IMR-90 (cell line): ENCODE data around the gene CLNS1A. TPM values are rescaled to one million over a fixed set of nuclear protein-coding genes. Genes with fewer than 3 reads are reported as not detected.
A peak's percentile ranks its signal among the peaks of the same experiment; 100 is the strongest.

Experiments used
- ATAC-seq: fragments of 200-7000 bp; cut with Tn5 transposase; 2 replicates; pipeline ENCODE4 v1.9.1; 2020; ENCODE audit warnings: low read depth, mild to moderate bottlenecking, moderate library complexity
- BruUV-seq: library from RNA; stranded (reverse); fragments of 400-500 nt; replicated peaks from 2 replicates; lab custom pipeline; 2021; lab: Mats Ljungman, UMichigan
- CTCF ChIA-PET: fragments of 300-600 bp; formaldehyde crosslinking; extraction: SDS; loops from one replicate; lab custom pipeline; 2021; ENCODE audit warnings: antibody characterized with exemption; lab: Yijun Ruan, JAX
- POLR2A ChIA-PET: fragments of 300-600 bp; sonication (Branson Sonifier 250); formaldehyde crosslinking; loops from one replicate; lab custom pipeline; 2022; ENCODE audit warnings: antibody characterized with exemption; ENCODE audit not compliant: unreplicated experiment; lab: Charles Lee
- DNase-seq: peaks from one replicate; pipeline ENCODE4 v3.0.0; 2013
- H2AFZ ChIP-seq: replicated peaks from 2 replicates; pipeline ENCODE3; 2013; ENCODE audit warnings: low read length, mild to moderate bottlenecking; ENCODE audit not compliant: poor library complexity
- H2AK5ac ChIP-seq: 2 replicates; pipeline ENCODE4 v1.6.1; 2013; ENCODE audit warnings: low read depth, low read length, inconsistent platforms
- H2AK9ac ChIP-seq: replicated peaks from 2 replicates; pipeline ENCODE3; 2013; ENCODE audit warnings: mild to moderate bottlenecking, low read depth, low read length, moderate library complexity; ENCODE audit not compliant: poor library complexity
- H2BK120ac ChIP-seq: 2 replicates; pipeline ENCODE4 v1.6.1; 2013; ENCODE audit warnings: low read depth, low read length, inconsistent platforms
- H2BK15ac ChIP-seq: 3 replicates; pipeline ENCODE4 v1.6.1; 2013; ENCODE audit warnings: low read depth, low read length, inconsistent platforms
- H2BK20ac ChIP-seq: 2 replicates; pipeline ENCODE4 v1.6.1; 2013; ENCODE audit warnings: low read depth, mild to moderate bottlenecking, inconsistent platforms, low read length, moderate library complexity
- H2BK5ac ChIP-seq: 2 replicates; pipeline ENCODE4 v1.6.1; 2013; ENCODE audit warnings: mild to moderate bottlenecking, low read depth, low read length, inconsistent platforms; ENCODE audit not compliant: poor library complexity, severe bottlenecking
- H3K14ac ChIP-seq: replicated peaks from 2 replicates; pipeline ENCODE4 v1.6.1; 2013; ENCODE audit warnings: low read depth, low read length, inconsistent platforms
- H3K18ac ChIP-seq: 2 replicates; pipeline ENCODE4 v1.6.1; 2013; ENCODE audit warnings: low read depth, low read length, control low read depth
- H3K23ac ChIP-seq: 2 replicates; pipeline ENCODE4 v1.6.1; 2013; ENCODE audit warnings: low read depth, low read length, inconsistent platforms
- H3K27ac ChIP-seq: 2 replicates; pipeline ENCODE4 v1.5.1; 2013; ENCODE audit warnings: mild to moderate bottlenecking, control low read depth, low read length; ENCODE audit not compliant: insufficient read depth
- H3K27me3 ChIP-seq: 2 replicates; pipeline ENCODE4 v1.6.1; 2013; ENCODE audit warnings: low read length; ENCODE audit not compliant: control insufficient read depth, insufficient read depth
- H3K36me3 ChIP-seq: 2 replicates; pipeline ENCODE4 v1.6.1; 2013; ENCODE audit warnings: low read length, mixed read lengths; ENCODE audit not compliant: control insufficient read depth, insufficient read depth
- H3K4ac ChIP-seq: 2 replicates; pipeline ENCODE4 v1.6.1; 2013; ENCODE audit warnings: low read depth, low read length, inconsistent platforms
- H3K4me1 ChIP-seq: 2 replicates; pipeline ENCODE4 v1.6.1; 2013; ENCODE audit warnings: low read length, mixed read lengths; ENCODE audit not compliant: control insufficient read depth, insufficient read depth
- H3K4me2 ChIP-seq: 2 replicates; pipeline ENCODE4 v1.6.1; 2013; ENCODE audit warnings: low read depth, mild to moderate bottlenecking, control low read depth, low read length, moderate library complexity
- H3K4me3 ChIP-seq: 2 replicates; pipeline ENCODE4 v1.5.1; 2013; ENCODE audit warnings: low read depth, mild to moderate bottlenecking, control low read depth, low read length, moderate library complexity; ENCODE audit not compliant: insufficient read depth
- H3K56ac ChIP-seq: 2 replicates; pipeline ENCODE4 v1.6.1; 2013; ENCODE audit warnings: low read length, inconsistent platforms; ENCODE audit not compliant: insufficient read depth; ENCODE audit errors: extremely low read depth
- H3K79me1 ChIP-seq, 2 experiments: 2 replicates each; pipeline ENCODE4 v1.6.1; 2013; ENCODE audit warnings: low read length in 2 of 2, inconsistent platforms in 1 of 2, low read depth in 1 of 2
- H3K9ac ChIP-seq: 2 replicates; pipeline ENCODE4 v1.6.1; 2013; ENCODE audit warnings: low read depth, low read length, control low read depth
- H3K9me1 ChIP-seq: 2 replicates; pipeline ENCODE4 v1.6.1; 2013; ENCODE audit warnings: low read length, inconsistent platforms; ENCODE audit not compliant: insufficient read depth
- H3K9me3 ChIP-seq: 2 replicates; pipeline ENCODE4 v1.6.1; 2013; ENCODE audit warnings: low read length; ENCODE audit not compliant: control insufficient read depth, insufficient read depth
- H4K20me1 ChIP-seq: 2 replicates; pipeline ENCODE4 v1.6.1; 2013; ENCODE audit warnings: low read length, inconsistent platforms; ENCODE audit not compliant: insufficient read depth
- H4K5ac ChIP-seq: 2 replicates; pipeline ENCODE4 v1.6.1; 2013; ENCODE audit warnings: mild to moderate bottlenecking, low read depth, low read length, control low read depth
- H4K8ac ChIP-seq, 2 experiments: 2 replicates each; pipeline ENCODE4 v1.6.1; 2013; ENCODE audit warnings: low read depth in 2 of 2, low read length in 2 of 2, control low read depth in 1 of 2, inconsistent platforms in 1 of 2
- H4K91ac ChIP-seq: 2 replicates; pipeline ENCODE4 v1.6.1; 2013; ENCODE audit warnings: low read depth, low read length, inconsistent platforms; ENCODE audit not compliant: insufficient read depth
- BHLHE40 ChIP-seq: fragments of 150-350 bp; IDR thresholded peaks from 2 replicates; pipeline ENCODE4 v1.6.1; 2016; ENCODE audit warnings: mild to moderate bottlenecking, low read depth, low read length
- CEBPB ChIP-seq: IDR thresholded peaks from 2 replicates; pipeline ENCODE4 v1.6.1; 2012; ENCODE audit warnings: low read depth, low read length, improper control_type of control experiment
- CTCF ChIP-seq: conservative IDR thresholded peaks from 2 replicates; pipeline ENCODE4 v1.5.1; 2012; ENCODE audit warnings: mild to moderate bottlenecking, low read depth, low read length, improper control_type of control experiment
- FOS ChIP-seq: fragments of 150-350 bp; IDR thresholded peaks from 2 replicates; pipeline ENCODE4 v1.6.1; 2016; ENCODE audit warnings: low read depth, low read length
- MAFK ChIP-seq: IDR thresholded peaks from 2 replicates; pipeline ENCODE4 v1.6.1; 2012; ENCODE audit warnings: low read depth, low read length, improper control_type of control experiment
- MAZ ChIP-seq: IDR thresholded peaks from 2 replicates; pipeline ENCODE4 v1.6.1; 2012; ENCODE audit warnings: low read depth, mild to moderate bottlenecking, low read length, improper control_type of control experiment, moderate library complexity, borderline replicate concordance
- MXI1 ChIP-seq: IDR thresholded peaks from 2 replicates; pipeline ENCODE4 v1.6.1; 2012; ENCODE audit warnings: low read depth, mild to moderate bottlenecking, low read length, moderate library complexity, borderline replicate concordance
- NFE2L2 ChIP-seq: fragments of 150-350 bp; IDR thresholded peaks from 2 replicates; pipeline ENCODE4 v1.6.1; 2016; ENCODE audit warnings: low read depth, mild to moderate bottlenecking, low read length
- RAD21 ChIP-seq: IDR thresholded peaks from 2 replicates; pipeline ENCODE4 v1.6.1; 2012; ENCODE audit warnings: low read length, improper control_type of control experiment
- RCOR1 ChIP-seq: IDR thresholded peaks from 2 replicates; pipeline ENCODE4 v1.6.1; 2012; ENCODE audit warnings: mild to moderate bottlenecking, low read length, improper control_type of control experiment; ENCODE audit not compliant: insufficient replicate concordance
- RFX5 ChIP-seq: IDR thresholded peaks from 2 replicates; pipeline ENCODE4 v1.8.0; 2012; ENCODE audit warnings: low read depth, mild to moderate bottlenecking, low read length, moderate library complexity
- SMC3 ChIP-seq: fragments of 150-350 bp; IDR thresholded peaks from 2 replicates; pipeline ENCODE4 v1.6.1; 2016; ENCODE audit warnings: low read depth, mild to moderate bottlenecking, antibody characterized with exemption, low read length, moderate library complexity
- USF2 ChIP-seq: fragments of 150-350 bp; IDR thresholded peaks from 2 replicates; pipeline ENCODE4 v1.6.1; 2017; ENCODE audit warnings: mild to moderate bottlenecking, antibody characterized with exemption, low read length, low read depth
- WGBS, 2 experiments: methylation state at CpG; one replicate each; pipeline versions ENCODE4 v1.1.5 to v1.1.7; 2013; ENCODE audit warnings: missing lambda C conversion rate in 2 of 2; ENCODE audit not compliant: insufficient read length in 1 of 2; ENCODE audit errors: extremely low coverage in 2 of 2; 5-methylcytosine and 5-hydroxymethylcytosine counted together
- dilution Hi-C: fragments of 300-500 bp; cut with HindIII; formaldehyde crosslinking; loops from one replicate; pipeline ENCODE4 v1.14.3; 2018; ENCODE audit warnings: low sequenced_read_pairs; ENCODE audit not compliant: unreplicated experiment
- in situ Hi-C: fragments of 300-500 bp; cut with MboI; formaldehyde crosslinking; loops from 3 replicates; pipeline ENCODE4 v1.14.3; 2019; ENCODE audit warnings: low sequenced_read_pairs, inconsistent platforms, mixed read lengths
- intact Hi-C: fragments of 100-400 bp; cut with micrococcal nuclease; formaldehyde crosslinking; loops from 2 replicates; pipeline ENCODE4 v1.10.0; 2022
- polyA plus RNA-seq, 3 experiments: library from polyadenylated mRNA; depleted of rRNA; stranded (reverse); fragments of >200 nt; gene quantifications; 2 replicates each; pipeline ENCODE4 v1.2.3, GENCODE V29; 2012; ENCODE audit warnings: low replicate concordance in 1 of 3
- total RNA-seq: library from RNA; depleted of rRNA; stranded (reverse); fragments of >200 nt; gene quantifications from 2 replicates; pipeline ENCODE4 v1.2.3, GENCODE V29; 2012

The CLNS1A gene
- total and polyA plus RNA-seq, 2 of the 4 experiments (the other 2 are of a cell fraction), result 66.7 to 97.0 TPM

GRCh38 chr11:77589181-77589520 is 48.4 kb downstream of the CLNS1A start (continued):
- no peak for TF ChIP-seq CEBPB
- TF ChIP-seq BHLHE40, result no peak
- TF ChIP-seq FOS, result no peak
- no peak for TF ChIP-seq MAFK
- no peak for TF ChIP-seq USF2

- Histone ChIP-seq H3K27me3 (no peaks in the 10 kb centered on the region), H3K4me1 (no peaks in the 10 kb centered on the region), H2BK15ac (no peak overlapping the region), H2BK20ac (no peak overlapping the region), H4K8ac (no peak overlapping the region), H3K79me1 (no peaks in the 10 kb centered on the region), H2AFZ (no peak overlapping the region), H4K20me1 (no peaks in the 10 kb centered on the region), H2AK5ac (no peak overlapping the region), H3K56ac (no peak overlapping the region), H3K4me2 (no peak overlapping the region), H3K14ac (no peak overlapping the region), H3K23ac (no peak overlapping the region), H4K5ac (no peak overlapping the region), H3K27ac (no peak overlapping the region), H3K4ac (no peak overlapping the region), H2AK9ac (no peak overlapping the region), H3K18ac (no peak overlapping the region), H3K4me3 (no peak overlapping the region), H2BK120ac (no peak overlapping the region), H4K91ac (no peak overlapping the region), H3K36me3 (no peaks in the 10 kb centered on the region), H3K9me1 (no peaks in the 10 kb centered on the region), H2BK5ac (no peak overlapping the region), H3K9ac (no peak overlapping the region), H3K9me3 (peaks cover 9% of the 10 kb centered on the region)
- intact Hi-C loops (no loop called here), in situ Hi-C loops (no loop called here), dilution Hi-C loops (no loop called here)
- BruUV-seq, result no TSS peak
- WGBS, 2 experiments, result no CpG with 5 or more reads among the region's 5 CpGs
- peak; percentile 21 for DNase-seq
- ATAC-seq, result no peak
- POLR2A ChIA-PET, result interaction anchor here (0.7 kb wide), 1 partner anchor 9 kb away, joined by 3 read pairs; no protein-coding TSS in a partner anchor
- CTCF ChIA-PET, result interaction anchor here (0.6 kb wide), 1 partner anchor 11 kb away, joined by 6 read pairs; no protein-coding TSS in a partner anchor
- TF ChIP-seq MAZ (no peak), BHLHE40 (no peak), CTCF (no peak), MAFK (no peak), USF2 (no peak), RAD21 (no peak), SMC3 (no peak), NFE2L2 (no peak), MXI1 (no peak), RFX5 (no peak), RCOR1 (no peak)
Measured at GRCh38 chr11:77580712-77581337, 56.8 kb downstream of the CLNS1A start.
